Activated CD4-positive, alpha-beta T cell treated with anti-CD3 and anti-CD28 coated beads, Interleukin-2, amount 50 U/mL, for 4 hours (primary cell): ENCODE measurements around the gene ZPLD1.

ENCODE experiments used
- DNase-seq, 2 experiments: peaks; one replicate each; pipeline ENCODE4 v3.0.0-alpha.2; 2020

ZPLD1 gene

DNA sequence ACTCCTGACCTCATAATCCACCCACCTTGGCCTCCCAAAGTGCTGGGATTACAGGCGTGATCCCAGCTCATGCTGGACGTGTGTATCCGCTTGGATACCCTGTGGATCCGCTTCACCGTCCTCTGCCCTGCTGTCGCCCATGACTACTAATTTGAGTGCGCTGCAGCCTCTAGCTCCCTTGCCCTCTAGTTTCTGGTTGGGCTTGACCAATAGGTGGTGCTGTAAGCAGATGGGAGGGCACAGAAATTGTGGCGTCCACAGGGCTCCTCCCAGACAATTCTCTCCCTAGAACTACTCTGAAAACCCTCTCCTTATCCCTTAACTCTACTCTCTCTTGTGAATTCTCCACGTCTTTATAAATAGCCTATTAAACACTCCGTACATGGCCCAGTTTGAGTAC, 36.2 kb downstream of the ZPLD1 start:
- DNase-seq: no peak

DNA sequence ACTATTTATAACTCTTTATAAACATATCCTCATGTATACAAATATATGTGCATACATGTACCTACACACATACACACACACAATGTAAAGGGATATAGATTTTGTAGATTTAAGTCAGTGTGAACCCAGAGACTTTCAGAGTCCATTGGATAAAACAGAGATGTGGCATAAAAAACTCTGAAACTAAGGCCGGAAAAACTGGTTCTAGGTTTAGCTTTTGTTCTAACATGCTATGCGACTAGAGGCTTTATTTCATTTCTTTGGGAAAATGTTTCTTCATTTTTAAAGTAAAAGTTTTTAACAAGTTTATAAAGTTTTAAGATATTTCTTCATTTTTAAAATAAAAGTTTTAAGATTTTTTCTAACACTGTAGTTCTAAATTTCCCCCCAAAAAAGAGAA, 36.7 kb downstream of the ZPLD1 start:
- DNase-seq: no peak

DNA sequence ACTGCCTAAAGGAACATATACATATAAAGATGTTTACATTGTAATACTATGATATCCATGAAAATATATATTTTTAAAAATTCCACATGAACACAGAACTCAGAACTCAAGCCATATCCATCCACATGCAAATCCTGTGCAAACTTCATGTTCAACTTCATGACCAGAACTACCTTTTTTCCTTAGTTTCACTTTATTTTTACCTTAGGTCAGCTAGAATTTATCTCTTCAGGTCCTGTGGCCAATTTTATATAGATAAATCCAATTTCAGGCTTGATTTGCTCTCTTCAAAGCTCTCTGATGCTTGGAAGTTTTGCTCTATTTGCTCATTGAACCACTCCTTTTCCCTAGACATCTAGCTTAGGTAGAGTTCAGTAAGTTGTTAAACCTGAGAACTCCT, 38.8 kb downstream of the ZPLD1 start:
- DNase-seq: no peak

DNA sequence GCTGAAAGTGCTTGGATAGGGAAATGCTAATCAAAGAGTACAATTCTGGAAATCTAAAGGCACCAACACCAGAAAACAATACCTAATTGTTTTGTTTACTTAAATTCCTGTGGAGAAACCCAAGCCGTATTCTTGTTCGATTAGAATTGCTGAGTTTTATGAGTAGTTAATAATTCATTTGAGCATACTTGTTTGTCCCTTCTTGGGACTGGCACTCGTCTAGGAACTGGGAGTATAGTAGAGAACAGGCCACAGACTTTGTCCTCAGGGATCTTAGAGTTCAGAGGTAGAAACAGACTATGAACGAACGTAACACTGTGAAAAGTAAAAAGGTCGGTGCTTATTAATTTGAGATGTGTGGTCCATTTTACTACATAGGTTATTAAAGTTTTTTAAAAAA, 39.4 kb downstream of the ZPLD1 start:
- DNase-seq: no peak

DNA sequence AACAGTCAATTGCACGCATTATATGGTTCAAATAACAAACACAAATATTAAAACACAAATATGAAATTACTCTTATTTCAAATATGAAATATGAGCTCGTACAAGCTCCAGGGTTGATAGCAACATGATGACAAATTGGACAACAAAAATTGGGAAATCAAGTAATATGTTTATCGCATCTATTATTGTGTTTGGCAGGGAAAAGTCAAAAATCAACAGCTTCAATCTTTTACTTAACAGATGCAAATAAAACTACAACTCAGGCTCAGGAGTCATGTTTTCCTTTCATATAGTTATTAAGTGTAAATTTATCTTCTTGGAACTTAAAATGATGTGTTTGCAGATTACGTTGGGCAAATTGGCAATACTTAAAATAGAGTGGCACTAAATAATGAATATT, 41.4 kb downstream of the ZPLD1 start:
- no peak for DNase-seq

DNA sequence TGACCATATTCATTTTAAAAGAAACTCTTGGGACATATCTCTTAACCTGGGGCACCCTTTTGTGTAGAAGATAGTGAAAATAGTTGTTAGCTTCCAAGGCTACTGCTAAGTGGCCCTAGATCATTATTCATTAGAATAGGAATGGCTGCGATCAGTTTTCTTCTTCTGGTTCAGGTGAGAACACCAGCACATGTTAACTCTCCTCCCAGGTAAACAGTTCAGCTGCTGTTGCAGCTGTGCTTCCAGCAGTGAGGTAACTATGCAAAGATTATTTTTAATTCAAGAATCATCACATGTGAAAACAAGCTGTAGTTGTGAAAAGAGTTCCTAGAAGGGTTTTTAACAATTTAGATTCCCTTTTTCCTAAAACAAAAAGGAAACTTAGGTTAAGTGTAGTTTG, 43.3 kb downstream of the ZPLD1 start:
- DNase-seq: no peak

DNA sequence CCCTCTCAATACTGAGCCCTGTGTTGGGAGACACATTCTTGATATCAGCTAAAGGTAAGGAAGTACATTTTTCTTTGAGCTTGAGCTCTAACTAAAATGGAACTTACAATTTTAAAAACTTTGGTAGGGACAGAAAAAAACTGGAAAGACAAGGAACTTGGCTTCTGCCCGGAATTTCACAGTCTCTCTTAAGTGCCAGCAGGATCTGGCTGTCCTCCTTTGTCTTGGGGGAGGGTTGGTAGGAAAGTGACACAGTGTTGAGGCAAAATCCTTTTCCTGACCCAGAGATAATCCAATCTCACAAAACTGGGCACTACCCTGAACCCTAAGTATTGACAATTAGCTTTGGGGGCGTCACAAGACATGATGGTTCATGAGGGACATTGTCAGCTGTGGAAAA, 45.3 kb downstream of the ZPLD1 start:
- DNase-seq: no peak

DNA sequence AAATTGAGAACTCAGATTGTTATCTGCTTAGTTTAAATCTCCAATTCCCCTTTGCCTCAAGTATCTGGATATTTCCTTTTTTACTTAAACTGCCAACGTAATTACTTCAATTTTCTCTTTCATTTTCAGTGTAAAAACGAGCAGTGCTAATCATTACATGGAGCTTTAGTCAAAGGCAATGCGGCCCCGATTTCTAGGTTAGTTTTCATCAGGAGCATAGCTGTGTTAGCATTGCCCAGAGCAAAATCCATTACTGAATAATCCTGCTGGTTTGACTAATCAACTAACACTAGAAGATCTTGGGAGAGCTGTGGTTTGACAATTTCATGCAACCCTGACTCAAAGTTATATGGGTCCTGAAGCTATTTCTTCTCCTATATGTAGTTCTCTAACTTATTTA, 46.2 kb downstream of the ZPLD1 start:
- no peak for DNase-seq

DNA sequence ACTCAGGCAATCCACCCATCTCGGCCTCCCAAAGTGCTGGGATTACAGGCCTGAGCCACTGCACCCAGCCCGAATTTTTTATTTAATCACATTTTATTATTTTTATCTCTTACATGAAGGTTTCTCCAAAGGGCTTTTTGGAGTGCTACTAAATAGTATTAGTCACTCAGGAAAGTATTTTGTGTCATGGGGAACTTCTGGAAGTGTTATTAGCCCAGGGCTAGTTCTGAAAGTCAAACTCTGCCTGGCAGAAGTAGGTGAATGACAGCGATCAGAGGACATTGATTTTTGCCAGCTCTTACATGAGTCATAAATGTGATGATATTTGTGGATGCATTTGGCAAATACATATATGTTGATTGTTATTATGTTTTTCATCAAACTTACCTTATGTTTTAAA, 48.7 kb downstream of the ZPLD1 start:
- no peak for DNase-seq

DNA sequence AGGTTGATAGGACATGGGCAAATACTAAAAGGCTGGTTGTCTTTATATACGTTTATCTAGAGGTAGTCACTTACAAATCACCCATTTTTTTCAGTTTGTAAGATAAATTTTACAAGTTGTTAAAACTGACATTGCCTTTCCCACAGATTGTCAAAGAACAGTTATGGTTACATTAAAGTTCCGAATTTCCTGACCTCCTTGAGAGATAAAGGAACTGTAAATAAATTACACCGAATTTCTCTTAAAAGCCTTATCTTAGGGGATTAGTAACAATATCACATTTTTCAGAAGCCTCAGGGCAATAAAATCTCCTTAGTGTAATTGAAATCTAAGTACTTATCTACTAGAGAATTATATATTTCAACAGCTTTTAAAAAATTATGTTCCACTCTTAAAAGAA, 49.5 kb downstream of the ZPLD1 start:
- no peak for DNase-seq

DNA sequence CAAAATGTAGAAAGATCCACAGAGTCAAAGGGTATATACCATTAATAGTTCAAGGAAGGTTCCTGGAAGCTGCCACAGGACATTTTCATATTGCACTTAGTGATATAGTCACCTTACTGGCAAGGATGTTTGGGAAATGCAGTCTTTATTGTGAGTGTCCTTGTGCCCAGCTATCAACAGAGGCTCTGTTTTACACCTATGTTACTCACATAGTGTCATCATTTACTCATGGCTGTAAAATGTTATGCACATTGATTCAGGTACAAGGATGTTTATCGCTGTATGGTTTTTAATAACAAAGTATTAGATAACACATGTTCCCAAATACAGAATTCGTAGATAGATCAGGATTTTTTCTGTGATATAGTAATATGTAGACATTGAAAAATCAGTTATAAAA, 50.9 kb downstream of the ZPLD1 start:
- DNase-seq: no peak

DNA sequence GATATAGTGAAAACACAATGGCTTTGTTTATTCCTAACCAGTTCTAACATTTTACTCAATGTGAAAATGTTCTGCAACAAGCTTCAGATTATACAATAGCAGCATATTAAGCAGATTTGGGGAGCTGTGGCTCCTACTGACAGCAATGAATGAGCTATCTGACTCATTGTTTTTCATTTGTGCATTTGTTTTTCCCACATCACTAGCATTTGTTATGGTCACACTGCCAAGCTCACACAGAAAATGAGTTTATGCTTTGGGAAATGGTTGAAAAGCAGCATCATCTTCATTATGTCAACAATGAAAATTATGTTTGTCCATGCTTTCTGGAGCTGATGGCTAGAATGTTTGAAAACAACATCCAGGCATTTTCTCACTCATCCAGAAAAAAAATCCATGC, 53.5 kb downstream of the ZPLD1 start:
- DNase-seq: no peak

DNA sequence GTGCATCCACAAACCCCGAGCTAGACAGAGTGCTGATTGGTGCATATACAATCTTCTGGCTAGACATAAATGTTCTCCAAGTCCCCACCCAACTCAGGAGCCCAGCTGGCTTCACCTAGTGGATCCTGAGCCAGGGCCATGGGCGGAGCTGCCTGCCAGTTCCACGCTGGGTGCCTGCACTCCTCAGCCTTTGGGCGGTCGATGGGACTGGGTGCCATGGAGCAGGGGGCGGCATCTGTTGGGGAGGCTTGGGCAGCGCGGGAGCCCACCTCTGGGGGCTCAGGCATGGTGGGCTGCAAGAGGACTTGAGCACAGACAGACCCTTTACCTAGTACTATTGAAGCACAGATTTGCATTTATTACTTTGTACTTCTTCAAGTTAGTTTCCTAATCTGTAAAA, 57.5 kb downstream of the ZPLD1 start:
- no peak for DNase-seq

DNA sequence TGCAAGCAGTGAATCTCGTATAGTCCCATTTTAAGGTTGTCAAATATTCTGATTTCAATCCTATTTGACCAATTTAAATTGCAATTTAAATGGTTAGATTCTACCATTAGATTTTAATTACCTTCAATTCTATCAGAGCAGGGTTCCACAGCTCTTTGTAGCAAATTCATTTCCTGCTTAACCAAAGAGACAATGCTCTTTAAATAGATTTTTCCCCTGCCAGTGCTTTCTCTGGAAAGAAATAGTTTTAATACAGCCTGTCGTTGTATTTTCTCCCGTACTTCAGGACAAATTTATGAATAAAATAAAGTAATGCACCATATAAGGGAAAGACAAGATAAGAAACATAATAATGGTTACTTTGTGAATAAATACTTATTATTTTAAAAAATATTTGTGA, 62.8 kb downstream of the ZPLD1 start:
- no peak for DNase-seq

DNA sequence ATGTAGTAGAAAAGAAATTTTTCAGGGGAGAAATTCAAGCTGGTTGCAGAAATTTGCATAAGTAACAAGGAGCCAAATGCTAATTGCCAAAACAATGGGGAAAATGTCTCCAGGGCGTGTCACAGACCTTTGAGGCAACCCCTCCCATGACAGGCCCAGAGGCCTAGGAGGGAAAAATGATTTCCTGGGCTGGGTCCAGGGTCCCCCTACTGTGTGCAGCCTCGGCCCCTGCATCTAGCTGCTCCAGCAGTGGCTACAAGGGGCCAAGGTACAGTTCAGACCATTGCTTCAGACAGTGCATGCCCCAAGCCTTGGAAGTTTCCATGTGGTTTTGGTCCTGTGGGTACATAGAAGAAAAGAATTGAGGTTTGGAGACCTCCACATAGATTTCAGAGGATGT, 70.7 kb downstream of the ZPLD1 start:
- no peak for DNase-seq

DNA sequence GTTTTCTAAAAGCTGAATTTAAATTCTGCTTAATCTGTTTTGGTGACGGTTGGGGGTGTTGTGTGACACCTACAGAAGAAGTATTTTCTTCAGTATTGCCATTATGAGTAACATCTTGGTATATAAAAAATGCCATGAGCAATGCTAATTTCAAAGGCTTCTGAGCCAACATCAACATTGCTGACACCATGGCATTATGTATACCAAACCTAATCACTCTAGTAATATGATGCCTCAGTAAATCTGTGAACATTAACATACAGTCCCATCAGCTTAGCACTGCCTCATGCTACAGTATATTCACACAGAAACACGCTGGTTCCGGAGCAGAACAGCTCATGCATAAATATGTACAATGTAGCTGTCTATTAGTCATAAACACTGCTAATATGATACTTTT, 75.8 kb downstream of the ZPLD1 start:
- DNase-seq: no peak

DNA sequence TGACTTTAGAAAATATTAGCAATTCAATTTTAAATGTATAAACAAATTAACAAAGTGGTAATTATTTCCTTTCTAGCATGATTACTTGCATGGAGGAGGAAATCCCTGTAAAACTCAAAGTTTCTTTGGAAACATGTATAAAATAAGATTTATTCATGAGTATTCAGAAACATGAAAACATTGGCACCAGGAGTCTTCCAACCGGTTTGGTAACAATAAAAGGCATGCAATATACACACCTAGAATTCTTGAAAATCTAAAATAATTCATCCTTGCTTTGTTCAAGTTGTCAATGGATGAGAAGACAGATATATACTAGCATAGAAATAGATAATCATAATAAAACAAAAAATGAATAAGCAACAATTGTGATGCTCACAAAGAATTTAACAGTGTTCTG, 76.4 kb downstream of the ZPLD1 start:
- no peak for DNase-seq

DNA sequence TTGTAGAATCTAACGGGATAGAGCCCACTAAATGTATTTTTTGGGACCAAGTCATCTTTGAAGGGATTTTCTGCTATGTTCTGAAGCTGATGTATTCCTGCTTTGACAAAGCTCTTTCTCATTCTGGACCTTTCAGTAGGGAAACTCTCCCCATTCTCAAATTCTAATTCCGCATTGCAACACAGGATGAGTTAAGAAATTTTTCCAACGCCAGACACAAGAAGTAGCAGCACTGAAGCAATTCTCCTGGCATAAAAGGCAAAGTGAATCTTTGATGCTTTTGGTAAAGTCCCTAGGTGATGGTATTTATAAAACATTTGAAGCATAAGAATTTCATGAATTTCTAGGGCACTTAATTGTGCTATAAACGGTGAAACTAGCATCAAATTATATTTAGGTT, 76.8 kb downstream of the ZPLD1 start:
- no peak for DNase-seq

DNA sequence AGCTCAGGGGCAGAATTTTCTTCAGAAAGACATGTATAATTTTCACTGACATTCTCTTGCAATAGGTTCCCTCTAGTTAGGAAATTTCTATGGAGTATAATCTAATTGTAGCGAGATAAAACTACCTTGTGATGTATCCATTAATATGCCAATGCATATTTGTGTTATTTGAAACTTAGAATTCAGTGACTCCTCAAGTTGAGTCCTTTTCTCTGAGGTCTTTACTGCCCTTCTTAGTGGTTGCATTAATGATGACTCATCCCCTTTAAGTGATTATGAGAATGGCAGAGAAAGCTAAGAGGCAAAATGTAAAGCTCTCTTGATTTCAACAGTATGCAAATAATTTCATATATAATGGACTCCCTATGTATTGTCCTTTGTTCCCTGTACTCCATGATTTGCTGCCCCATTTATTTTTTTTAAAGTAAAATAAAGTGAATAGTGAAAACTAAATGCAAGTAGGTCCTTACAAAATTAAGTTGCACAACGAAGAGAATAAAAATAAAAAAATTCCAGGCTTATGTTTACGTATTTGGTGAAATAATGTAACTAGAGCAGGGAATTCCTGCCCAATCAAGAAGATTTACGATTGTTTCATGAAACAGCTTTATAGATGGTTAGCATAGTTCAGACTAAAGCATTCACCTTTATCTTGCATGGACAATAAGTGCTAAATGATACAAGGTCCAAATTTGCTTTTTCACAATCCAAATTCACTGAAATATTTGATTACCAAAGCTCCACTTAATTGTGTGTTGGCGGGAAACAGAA, 78.1 kb downstream of the ZPLD1 start:
- DNase-seq: no peak

DNA sequence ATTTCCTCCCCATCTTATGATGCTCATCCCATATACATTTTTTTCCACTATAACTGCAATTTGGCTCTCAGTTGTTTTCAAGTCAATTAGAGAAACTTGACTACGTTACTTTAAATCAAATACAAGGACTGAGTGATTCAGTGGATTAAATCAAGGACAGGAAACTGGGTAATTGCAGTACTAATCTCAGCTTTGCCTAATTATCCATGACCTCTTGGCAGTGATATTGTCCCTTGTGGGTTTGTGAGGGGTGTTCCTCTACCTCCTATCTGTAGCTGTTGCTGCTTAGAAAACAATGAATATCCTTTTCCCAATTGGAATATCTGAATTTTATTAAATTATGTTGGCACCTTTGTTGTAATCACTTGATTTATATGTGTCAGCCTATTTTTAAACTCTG, 79.4 kb downstream of the ZPLD1 start:
- DNase-seq: no peak

DNA sequence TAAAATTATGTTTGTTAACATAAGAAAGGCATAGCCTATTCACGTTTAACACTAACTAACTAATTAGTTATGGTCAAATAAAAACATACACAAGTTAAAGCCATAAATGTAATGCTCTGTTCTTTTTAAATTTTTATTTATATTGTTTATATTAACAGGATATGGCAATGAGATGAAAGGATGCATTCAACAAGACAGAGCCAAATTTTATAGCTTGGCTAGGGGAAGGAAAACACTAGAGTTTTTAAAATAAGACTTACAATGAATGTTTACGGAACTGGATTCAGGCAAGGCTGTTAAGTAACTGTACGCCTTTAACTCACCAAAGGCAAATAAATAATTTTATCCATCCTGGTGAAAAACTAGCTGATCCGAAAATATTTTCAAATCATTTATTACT, 86.4 kb downstream of the ZPLD1 start:
- no peak for DNase-seq

DNA sequence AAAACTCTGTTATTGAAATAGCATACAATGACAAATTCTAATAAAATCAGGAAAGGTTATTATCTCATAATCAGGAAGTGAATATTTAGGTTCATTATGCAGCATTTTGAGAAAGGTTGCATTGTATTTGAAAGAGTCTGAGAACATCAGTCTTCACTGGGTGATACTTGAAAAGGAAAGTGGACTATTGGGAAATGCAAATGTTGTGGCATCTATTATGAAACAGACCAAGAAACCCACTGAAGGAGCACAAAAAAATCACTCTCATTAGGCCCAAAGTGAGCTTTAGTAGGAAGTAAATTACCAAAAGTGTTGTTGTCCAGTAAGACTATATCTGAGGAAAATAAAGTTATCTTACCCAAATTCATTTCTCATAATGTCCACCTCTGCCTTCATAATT, 90.8 kb downstream of the ZPLD1 start:
- no peak for DNase-seq

DNA sequence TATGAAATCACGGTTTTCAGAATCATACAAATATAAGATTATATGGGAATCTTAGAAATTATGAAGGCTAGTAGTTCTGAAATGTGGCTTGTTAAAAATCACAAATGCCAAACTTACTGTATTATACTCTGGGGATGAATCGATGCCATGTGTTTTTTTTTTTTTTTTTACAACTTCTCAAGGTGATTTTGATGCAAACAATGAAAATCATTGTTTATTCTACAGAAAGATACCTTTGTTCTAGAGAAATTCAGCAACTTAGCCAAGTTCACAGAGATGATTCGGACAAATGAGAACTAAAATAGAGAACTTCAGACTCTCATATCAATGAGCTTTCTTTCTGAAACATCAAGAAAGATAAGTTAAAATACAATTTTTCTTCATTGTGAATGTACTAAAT, 92.0 kb downstream of the ZPLD1 start:
- DNase-seq: no peak

DNA sequence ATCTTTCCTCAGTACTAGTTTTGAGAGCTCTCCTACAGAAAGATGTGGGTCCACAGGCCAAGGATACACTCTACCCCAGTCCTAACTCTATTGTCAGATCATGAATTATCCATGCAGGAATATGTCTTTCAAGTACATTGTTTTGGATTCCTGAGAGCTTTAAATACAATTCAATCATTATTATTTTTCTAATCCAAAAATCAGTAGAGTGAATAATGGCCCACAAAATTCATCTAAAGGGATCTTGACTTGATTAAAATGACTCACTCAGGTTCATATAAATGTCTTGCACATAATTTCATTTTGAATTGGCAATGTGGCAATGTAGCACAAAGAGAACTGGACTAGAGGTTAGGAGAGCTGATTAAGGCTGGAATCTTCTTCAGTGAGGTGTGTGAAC, 93.9 kb downstream of the ZPLD1 start:
- no peak for DNase-seq
